GM23338 (cell line): ENCODE results near the gene ACOXL. TPM values are rescaled to one million over a fixed set of nuclear protein-coding genes. Genes with fewer than 3 reads are reported as not detected.

Source experiments
- ATAC-seq: fragments of 200-7000 bp; cut with Tn5 transposase; 3 replicates; pipeline ENCODE4 v1.9.1; 2020
- DNase-seq: peaks from one replicate; pipeline ENCODE4 v3.0.0-alpha.2; 2015; ENCODE audit warnings: low spot score
- H2AFZ ChIP-seq: fragments of 200-600 bp; sonication (generic); 2 replicates; pipeline ENCODE4 v1.8.0; 2016; ENCODE audit warnings: antibody characterized with exemption, mild to moderate bottlenecking, moderate library complexity
- H3F3A ChIP-seq: fragments of 200-600 bp; sonication (generic); replicated peaks from 2 replicates; pipeline ENCODE4 v1.8.0; 2017; ENCODE audit warnings: antibody characterized with exemption, mixed run types, low read depth
- H3K27ac ChIP-seq: fragments of 200-600 bp; sonication (generic); 2 replicates; pipeline ENCODE4 v1.6.1; 2016; ENCODE audit warnings: low read depth
- H3K27me3 ChIP-seq: fragments of 200-600 bp; sonication (generic); 2 replicates; pipeline ENCODE4 v1.8.0; 2016; ENCODE audit warnings: mild to moderate bottlenecking, mixed run types, moderate library complexity; ENCODE audit not compliant: insufficient read depth
- H3K36me3 ChIP-seq: fragments of 200-600 bp; sonication (generic); 2 replicates; pipeline ENCODE4 v1.8.0; 2016; ENCODE audit warnings: mild to moderate bottlenecking; ENCODE audit not compliant: insufficient read depth
- H3K4me1 ChIP-seq: fragments of 200-600 bp; sonication (generic); 2 replicates; pipeline ENCODE4 v1.8.0; 2016; ENCODE audit warnings: mild to moderate bottlenecking, moderate library complexity; ENCODE audit not compliant: insufficient read depth
- H3K4me2 ChIP-seq: fragments of 200-600 bp; sonication (generic); 2 replicates; pipeline ENCODE4 v1.7.1; 2017; ENCODE audit warnings: mixed run types
- H3K4me3 ChIP-seq: fragments of 200-600 bp; sonication (generic); 2 replicates; pipeline ENCODE4 v1.6.1; 2016; ENCODE audit warnings: mixed run types
- H3K79me2 ChIP-seq: fragments of 200-600 bp; sonication (generic); replicated peaks from 2 replicates; pipeline ENCODE4 v1.8.0; 2017; ENCODE audit warnings: mild to moderate bottlenecking; ENCODE audit not compliant: insufficient read depth
- H3K9me2 ChIP-seq: fragments of 200-600 bp; sonication (generic); 2 replicates; pipeline ENCODE4 v1.8.0; 2017; ENCODE audit not compliant: insufficient read depth
- H4K20me1 ChIP-seq: fragments of 200-600 bp; sonication (generic); replicated peaks from 2 replicates; pipeline ENCODE4 v1.8.0; 2017; ENCODE audit warnings: mild to moderate bottlenecking; ENCODE audit not compliant: insufficient read depth
- H3K27ac Mint-ChIP-seq: 2 replicates; pipeline ENCODE4 v1.8.0; 2020; ENCODE audit warnings: inconsistent platforms, mild to moderate bottlenecking, moderate library complexity, mixed read lengths
- H3K27me3 Mint-ChIP-seq: 3 replicates; pipeline ENCODE4 v1.8.0; 2022; ENCODE audit warnings: low read depth, mild to moderate bottlenecking, moderate library complexity, mixed read lengths, inconsistent platforms; ENCODE audit not compliant: insufficient read depth, poor library complexity
- H3K36me3 Mint-ChIP-seq: 3 replicates; pipeline ENCODE4 v1.8.0; 2021; ENCODE audit warnings: low read depth, mild to moderate bottlenecking, inconsistent platforms, moderate library complexity, mixed read lengths
- H3K4me1 Mint-ChIP-seq: 3 replicates; pipeline ENCODE4 v1.8.0; 2020; ENCODE audit warnings: mild to moderate bottlenecking, inconsistent platforms, mixed read lengths
- H3K4me3 Mint-ChIP-seq: 3 replicates; pipeline ENCODE4 v1.8.0; 2021; ENCODE audit warnings: moderate library complexity, mild to moderate bottlenecking, inconsistent platforms, mixed read lengths
- H3K9me3 Mint-ChIP-seq: 3 replicates; pipeline ENCODE4 v1.8.0; 2020; ENCODE audit warnings: moderate library complexity, mild to moderate bottlenecking, inconsistent platforms, mixed read lengths
- CREB1 ChIP-seq: fragments of 250-450 bp; sonication (Bioruptor Pico); IDR thresholded peaks from 2 replicates; pipeline ENCODE4 v1.5.0; 2020; ENCODE audit warnings: low read depth, mild to moderate bottlenecking, moderate library complexity
- EZH2 ChIP-seq: fragments of 200-600 bp; sonication (generic); IDR thresholded peaks from one replicate; pipeline ENCODE4 v1.8.0; 2017; ENCODE audit warnings: antibody characterized with exemption, mild to moderate bottlenecking, low read depth; ENCODE audit not compliant: unreplicated experiment
- EZH2phosphoT487 ChIP-seq: fragments of 200-600 bp; sonication (generic); IDR thresholded peaks from one replicate; pipeline ENCODE4 v1.8.1; 2018; ENCODE audit warnings: antibody characterized with exemption; ENCODE audit not compliant: unreplicated experiment
- JUNB ChIP-seq: IDR thresholded peaks from one replicate; pipeline ENCODE4 v1.6.1; 2016; ENCODE audit warnings: antibody characterized with exemption; ENCODE audit not compliant: unreplicated experiment
- NANOG ChIP-seq: IDR thresholded peaks from 2 replicates; pipeline ENCODE4 v1.6.1; 2016; ENCODE audit warnings: antibody characterized with exemption, borderline replicate concordance
- POLR2AphosphoS5 ChIP-seq: IDR thresholded peaks from 2 replicates; pipeline ENCODE4 v1.6.1; 2016; ENCODE audit warnings: antibody characterized with exemption, low read depth
- STAT1 ChIP-seq: IDR thresholded peaks from one replicate; pipeline ENCODE4 v1.6.1; 2016; ENCODE audit warnings: antibody characterized with exemption; ENCODE audit not compliant: unreplicated experiment
- ZNF114 ChIP-seq: fragments of 250-450 bp; sonication (Bioruptor Pico); IDR thresholded peaks from 2 replicates; pipeline ENCODE4 v1.5.0; 2020; ENCODE audit warnings: mild to moderate bottlenecking, moderate library complexity
- ZNF331 ChIP-seq: fragments of 250-450 bp; sonication (Bioruptor Pico); IDR thresholded peaks from 2 replicates; pipeline ENCODE4 v1.5.0; 2020; ENCODE audit warnings: low read depth, mild to moderate bottlenecking, moderate library complexity
- polyA plus RNA-seq: library from polyadenylated mRNA; unstranded; fragments of >200 nt; fragmentation: Nextera tagmentation; extraction: Ambion mirVana; gene quantifications from 2 replicates; pipeline ENCODE4 v1.2.1, GENCODE V29; 2016
- total RNA-seq: library from RNA; depleted of rRNA; stranded (reverse); fragments of >200 nt; shearing (Covaris generic); gene quantifications from 2 replicates; pipeline ENCODE4 v1.2.3, GENCODE V29; 2014
- TF ChIP-seq, protein P1 (sequence below): fragments of 250-450 bp; sonication (Bioruptor Pico); IDR thresholded peaks from 2 replicates; pipeline ENCODE4 v1.5.0; 2020; ENCODE audit warnings: mild to moderate bottlenecking, moderate library complexity
- TF ChIP-seq, protein P2 (sequence below): IDR thresholded peaks from one replicate; pipeline ENCODE4 v1.6.1; 2018; ENCODE audit warnings: antibody characterized with exemption; ENCODE audit not compliant: unreplicated experiment
- TF ChIP-seq, protein P3 (sequence below): IDR thresholded peaks from 2 replicates; pipeline ENCODE4 v1.6.1; 2016; ENCODE audit warnings: antibody characterized with exemption

ACOXL gene
- total and polyA plus RNA-seq, 2 experiments from 2014 or later, result 9.0 to 14.7 TPM

DNA sequence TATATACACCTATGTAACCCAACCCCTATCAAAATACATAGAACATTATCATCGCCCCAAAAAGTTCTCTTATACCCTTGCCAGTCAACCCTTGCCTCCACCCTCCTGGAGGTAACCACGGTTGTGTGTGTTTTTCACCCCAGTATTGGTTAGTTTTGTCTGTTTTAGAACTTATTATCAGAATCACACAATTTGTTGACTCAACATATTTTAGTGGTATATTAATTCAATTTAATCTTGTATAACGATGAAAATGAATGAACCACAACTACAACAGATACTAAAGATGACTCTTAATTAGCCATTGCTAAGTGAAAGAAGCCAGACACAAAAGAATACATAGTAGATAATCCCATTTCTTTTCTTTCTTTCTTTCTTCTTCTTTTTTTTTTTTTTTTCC lies 19.3 kb downstream of the ACOXL start:
- peaks cover 9% of the 10 kb centered on the region for H3K27me3 Mint-ChIP-seq
- H3K4me3 Mint-ChIP-seq, result no peak overlapping the region
- no peaks in the 10 kb centered on the region for H3K36me3 ChIP-seq
- no peak for ATAC-seq
- H3K4me3 ChIP-seq, result no peak overlapping the region
- no peaks in the 10 kb centered on the region for H3K36me3 Mint-ChIP-seq
- H3K9me3 Mint-ChIP-seq, result no peaks in the 10 kb centered on the region
- TF ChIP-seq EZH2, result no peak
- H3K4me1 ChIP-seq, result peaks cover 23% of the 10 kb centered on the region
- H3K4me2 ChIP-seq, result no peak overlapping the region
- H3K9me2 ChIP-seq, result no peaks in the 10 kb centered on the region
- H2AFZ ChIP-seq, result no peak overlapping the region
- H4K20me1 ChIP-seq, result no peaks in the 10 kb centered on the region
- H3K27me3 ChIP-seq, result no peaks in the 10 kb centered on the region
- DNase-seq, result no peak
- H3K4me1 Mint-ChIP-seq, result peaks cover 37% of the 10 kb centered on the region
- H3K27ac ChIP-seq, result no peak overlapping the region
- H3F3A ChIP-seq, result no peaks in the 10 kb centered on the region
- H3K79me2 ChIP-seq, result peaks cover 42% of the 10 kb centered on the region
- no peak overlapping the region for H3K27ac Mint-ChIP-seq

DNA sequence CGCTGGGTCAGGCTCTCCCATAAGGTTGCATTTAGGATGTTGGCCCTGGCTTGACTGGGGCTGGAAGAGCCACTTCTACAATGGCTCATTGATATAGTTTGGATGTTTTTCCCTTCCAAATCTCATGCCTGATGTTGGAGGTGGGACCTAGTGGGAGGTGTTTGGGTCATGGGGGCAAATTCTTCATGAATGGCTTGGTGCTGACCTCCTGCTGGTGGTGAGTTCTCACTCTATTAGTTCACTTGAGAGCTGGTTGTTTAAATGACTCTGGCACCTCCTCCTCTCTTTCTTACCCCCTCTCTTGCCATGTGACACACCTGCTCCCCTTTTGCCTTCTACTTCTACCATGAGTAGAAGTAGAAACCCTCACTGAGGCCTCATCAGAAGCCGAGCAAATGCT lies 20.5 kb downstream of the ACOXL start:
- no peak overlapping the region for H3K4me3 ChIP-seq
- peaks cover 14% of the 10 kb centered on the region for H3K4me1 ChIP-seq
- H2AFZ ChIP-seq, result no peak overlapping the region
- H3K4me3 Mint-ChIP-seq, result no peak overlapping the region
- no peaks in the 10 kb centered on the region for H3K9me3 Mint-ChIP-seq
- H3K9me2 ChIP-seq, result no peaks in the 10 kb centered on the region; the same call in 1 of the 2 replicates
- no peak for DNase-seq
- no peaks in the 10 kb centered on the region for H3K36me3 ChIP-seq
- H3K27ac Mint-ChIP-seq, result no peak overlapping the region
- no peaks in the 10 kb centered on the region for H3K36me3 Mint-ChIP-seq
- peaks cover 26% of the 10 kb centered on the region for H3K4me1 Mint-ChIP-seq
- H3K27ac ChIP-seq, result no peak overlapping the region
- H3F3A ChIP-seq, result no peaks in the 10 kb centered on the region
- H3K79me2 ChIP-seq, result peaks cover 53% of the 10 kb centered on the region
- H4K20me1 ChIP-seq, result no peaks in the 10 kb centered on the region
- H3K4me2 ChIP-seq, result no peak overlapping the region
- H3K27me3 Mint-ChIP-seq, result peaks cover 6% of the 10 kb centered on the region
- no peaks in the 10 kb centered on the region for H3K27me3 ChIP-seq
- ATAC-seq, result no peak
- TF ChIP-seq, protein P1, sequence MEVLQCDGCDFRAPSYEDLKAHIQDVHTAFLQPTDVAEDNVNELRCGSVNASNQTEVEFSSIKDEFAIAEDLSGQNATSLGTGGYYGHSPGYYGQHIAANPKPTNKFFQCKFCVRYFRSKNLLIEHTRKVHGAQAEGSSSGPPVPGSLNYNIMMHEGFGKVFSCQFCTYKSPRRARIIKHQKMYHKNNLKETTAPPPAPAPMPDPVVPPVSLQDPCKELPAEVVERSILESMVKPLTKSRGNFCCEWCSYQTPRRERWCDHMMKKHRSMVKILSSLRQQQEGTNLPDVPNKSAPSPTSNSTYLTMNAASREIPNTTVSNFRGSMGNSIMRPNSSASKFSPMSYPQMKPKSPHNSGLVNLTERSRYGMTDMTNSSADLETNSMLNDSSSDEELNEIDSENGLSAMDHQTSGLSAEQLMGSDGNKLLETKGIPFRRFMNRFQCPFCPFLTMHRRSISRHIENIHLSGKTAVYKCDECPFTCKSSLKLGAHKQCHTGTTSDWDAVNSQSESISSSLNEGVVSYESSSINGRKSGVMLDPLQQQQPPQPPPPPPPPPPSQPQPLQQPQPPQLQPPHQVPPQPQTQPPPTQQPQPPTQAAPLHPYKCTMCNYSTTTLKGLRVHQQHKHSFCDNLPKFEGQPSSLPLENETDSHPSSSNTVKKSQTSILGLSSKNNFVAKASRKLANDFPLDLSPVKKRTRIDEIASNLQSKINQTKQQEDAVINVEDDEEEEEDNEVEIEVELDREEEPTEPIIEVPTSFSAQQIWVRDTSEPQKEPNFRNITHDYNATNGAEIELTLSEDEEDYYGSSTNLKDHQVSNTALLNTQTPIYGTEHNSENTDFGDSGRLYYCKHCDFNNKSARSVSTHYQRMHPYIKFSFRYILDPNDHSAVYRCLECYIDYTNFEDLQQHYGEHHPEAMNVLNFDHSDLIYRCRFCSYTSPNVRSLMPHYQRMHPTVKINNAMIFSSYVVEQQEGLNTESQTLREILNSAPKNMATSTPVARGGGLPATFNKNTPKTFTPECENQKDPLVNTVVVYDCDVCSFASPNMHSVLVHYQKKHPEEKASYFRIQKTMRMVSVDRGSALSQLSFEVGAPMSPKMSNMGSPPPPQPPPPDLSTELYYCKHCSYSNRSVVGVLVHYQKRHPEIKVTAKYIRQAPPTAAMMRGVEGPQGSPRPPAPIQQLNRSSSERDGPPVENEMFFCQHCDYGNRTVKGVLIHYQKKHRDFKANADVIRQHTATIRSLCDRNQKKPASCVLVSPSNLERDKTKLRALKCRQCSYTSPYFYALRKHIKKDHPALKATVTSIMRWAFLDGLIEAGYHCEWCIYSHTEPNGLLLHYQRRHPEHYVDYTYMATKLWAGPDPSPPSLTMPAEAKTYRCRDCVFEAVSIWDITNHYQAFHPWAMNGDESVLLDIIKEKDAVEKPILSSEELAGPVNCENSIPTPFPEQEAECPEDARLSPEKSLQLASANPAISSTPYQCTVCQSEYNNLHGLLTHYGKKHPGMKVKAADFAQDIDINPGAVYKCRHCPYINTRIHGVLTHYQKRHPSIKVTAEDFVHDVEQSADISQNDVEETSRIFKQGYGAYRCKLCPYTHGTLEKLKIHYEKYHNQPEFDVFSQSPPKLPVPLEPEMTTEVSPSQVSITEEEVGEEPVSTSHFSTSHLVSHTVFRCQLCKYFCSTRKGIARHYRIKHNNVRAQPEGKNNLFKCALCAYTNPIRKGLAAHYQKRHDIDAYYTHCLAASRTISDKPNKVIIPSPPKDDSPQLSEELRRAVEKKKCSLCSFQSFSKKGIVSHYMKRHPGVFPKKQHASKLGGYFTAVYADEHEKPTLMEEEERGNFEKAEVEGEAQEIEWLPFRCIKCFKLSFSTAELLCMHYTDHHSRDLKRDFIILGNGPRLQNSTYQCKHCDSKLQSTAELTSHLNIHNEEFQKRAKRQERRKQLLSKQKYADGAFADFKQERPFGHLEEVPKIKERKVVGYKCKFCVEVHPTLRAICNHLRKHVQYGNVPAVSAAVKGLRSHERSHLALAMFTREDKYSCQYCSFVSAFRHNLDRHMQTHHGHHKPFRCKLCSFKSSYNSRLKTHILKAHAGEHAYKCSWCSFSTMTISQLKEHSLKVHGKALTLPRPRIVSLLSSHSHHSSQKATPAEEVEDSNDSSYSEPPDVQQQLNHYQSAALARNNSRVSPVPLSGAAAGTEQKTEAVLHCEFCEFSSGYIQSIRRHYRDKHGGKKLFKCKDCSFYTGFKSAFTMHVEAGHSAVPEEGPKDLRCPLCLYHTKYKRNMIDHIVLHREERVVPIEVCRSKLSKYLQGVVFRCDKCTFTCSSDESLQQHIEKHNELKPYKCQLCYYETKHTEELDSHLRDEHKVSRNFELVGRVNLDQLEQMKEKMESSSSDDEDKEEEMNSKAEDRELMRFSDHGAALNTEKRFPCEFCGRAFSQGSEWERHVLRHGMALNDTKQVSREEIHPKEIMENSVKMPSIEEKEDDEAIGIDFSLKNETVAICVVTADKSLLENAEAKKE, result no peak
- TF ChIP-seq POLR2AphosphoS5 (no peak), ZNF114 (CRISPR knock-in tag) (no peak), EZH2 (no peak), NANOG (no peak), JUNB (no peak), STAT1 (no peak), ZNF331 (CRISPR knock-in tag) (no peak), EZH2phosphoT487 (no peak), CREB1 (CRISPR knock-in tag) (no peak)
- TF ChIP-seq, protein P2, sequence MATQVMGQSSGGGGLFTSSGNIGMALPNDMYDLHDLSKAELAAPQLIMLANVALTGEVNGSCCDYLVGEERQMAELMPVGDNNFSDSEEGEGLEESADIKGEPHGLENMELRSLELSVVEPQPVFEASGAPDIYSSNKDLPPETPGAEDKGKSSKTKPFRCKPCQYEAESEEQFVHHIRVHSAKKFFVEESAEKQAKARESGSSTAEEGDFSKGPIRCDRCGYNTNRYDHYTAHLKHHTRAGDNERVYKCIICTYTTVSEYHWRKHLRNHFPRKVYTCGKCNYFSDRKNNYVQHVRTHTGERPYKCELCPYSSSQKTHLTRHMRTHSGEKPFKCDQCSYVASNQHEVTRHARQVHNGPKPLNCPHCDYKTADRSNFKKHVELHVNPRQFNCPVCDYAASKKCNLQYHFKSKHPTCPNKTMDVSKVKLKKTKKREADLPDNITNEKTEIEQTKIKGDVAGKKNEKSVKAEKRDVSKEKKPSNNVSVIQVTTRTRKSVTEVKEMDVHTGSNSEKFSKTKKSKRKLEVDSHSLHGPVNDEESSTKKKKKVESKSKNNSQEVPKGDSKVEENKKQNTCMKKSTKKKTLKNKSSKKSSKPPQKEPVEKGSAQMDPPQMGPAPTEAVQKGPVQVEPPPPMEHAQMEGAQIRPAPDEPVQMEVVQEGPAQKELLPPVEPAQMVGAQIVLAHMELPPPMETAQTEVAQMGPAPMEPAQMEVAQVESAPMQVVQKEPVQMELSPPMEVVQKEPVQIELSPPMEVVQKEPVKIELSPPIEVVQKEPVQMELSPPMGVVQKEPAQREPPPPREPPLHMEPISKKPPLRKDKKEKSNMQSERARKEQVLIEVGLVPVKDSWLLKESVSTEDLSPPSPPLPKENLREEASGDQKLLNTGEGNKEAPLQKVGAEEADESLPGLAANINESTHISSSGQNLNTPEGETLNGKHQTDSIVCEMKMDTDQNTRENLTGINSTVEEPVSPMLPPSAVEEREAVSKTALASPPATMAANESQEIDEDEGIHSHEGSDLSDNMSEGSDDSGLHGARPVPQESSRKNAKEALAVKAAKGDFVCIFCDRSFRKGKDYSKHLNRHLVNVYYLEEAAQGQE, result no peak
- TF ChIP-seq, protein P3, sequence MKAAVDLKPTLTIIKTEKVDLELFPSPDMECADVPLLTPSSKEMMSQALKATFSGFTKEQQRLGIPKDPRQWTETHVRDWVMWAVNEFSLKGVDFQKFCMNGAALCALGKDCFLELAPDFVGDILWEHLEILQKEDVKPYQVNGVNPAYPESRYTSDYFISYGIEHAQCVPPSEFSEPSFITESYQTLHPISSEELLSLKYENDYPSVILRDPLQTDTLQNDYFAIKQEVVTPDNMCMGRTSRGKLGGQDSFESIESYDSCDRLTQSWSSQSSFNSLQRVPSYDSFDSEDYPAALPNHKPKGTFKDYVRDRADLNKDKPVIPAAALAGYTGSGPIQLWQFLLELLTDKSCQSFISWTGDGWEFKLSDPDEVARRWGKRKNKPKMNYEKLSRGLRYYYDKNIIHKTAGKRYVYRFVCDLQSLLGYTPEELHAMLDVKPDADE, result no peak
